K562 (cell line): ENCODE measurements around the gene NIPBL. TPM values are rescaled to one million over a fixed set of nuclear protein-coding genes. Genes with fewer than 3 reads are reported as not detected.
A peak's percentile ranks its signal among the peaks of the same experiment; 100 is the strongest.

Experiments used
- ATAC-seq: fragments of 200-7000 bp; cut with Tn5 transposase; 3 replicates; pipeline ENCODE4 v1.9.1; 2020; ENCODE audit warnings: moderate library complexity
- BruUV-seq: library from RNA; stranded (reverse); fragments of 400-500 nt; replicated peaks from 2 replicates; lab custom pipeline; 2021; lab: Mats Ljungman, UMichigan
- CTCF ChIA-PET: fragments of 300-600 bp; formaldehyde crosslinking; extraction: SDS; loops from one replicate; lab custom pipeline; 2021; ENCODE audit warnings: low intra/inter-chr PET ratio; lab: Yijun Ruan, JAX
- POLR2A ChIA-PET: fragments of 300-600, 350-650 bp; sonication (Branson Sonifier 250); formaldehyde crosslinking; extraction: SDS; loops from one replicate; lab custom pipeline; 2021; ENCODE audit warnings: antibody characterized with exemption, inconsistent platforms; lab: Yijun Ruan, JAX
- DNase-seq, 4 experiments: peaks; one replicate each; pipeline versions ENCODE4 v3.0.0 to v3.0.0-alpha.2; 2011 to 2018; ENCODE audit warnings: low spot score in 3 of 4, mixed read lengths in 3 of 4; ENCODE audit errors: extremely low read depth in 1 of 4
- FAIRE-seq: peaks from 2 replicates; lab custom pipeline; 2011; peaks lifted over from hg19 to GRCh38; lab: Jason Lieb, UNC
- H2AFZ ChIP-seq: 2 replicates; pipeline ENCODE4 v1.6.0; 2011; ENCODE audit warnings: low read depth, low read length, control low read depth, inconsistent platforms
- H3K27ac ChIP-seq: fragments of 200-600 bp; 3 replicates; pipeline ENCODE4 v1.8.0; 2011; ENCODE audit warnings: low read depth, mild to moderate bottlenecking, control low read depth, inconsistent platforms, low read length, moderate library complexity, mixed read lengths; ENCODE audit errors: extremely low read depth
- H3K27me3 ChIP-seq, 2 experiments: fragments of 300-600 bp in 1 of 2; 2 replicates in 1 of 2; 3 replicates in 1 of 2; pipeline versions ENCODE4 v1.6.0 to v1.8.0; 2011; ENCODE audit warnings: inconsistent platforms in 2 of 2, low read length in 2 of 2, mild to moderate bottlenecking in 1 of 2, mixed read lengths in 1 of 2, moderate library complexity in 1 of 2; ENCODE audit not compliant: control insufficient read depth in 2 of 2, insufficient read depth in 2 of 2
- H3K36me3 ChIP-seq: fragments of 300-600 bp; 3 replicates; pipeline ENCODE4 v1.8.0; 2011; ENCODE audit warnings: mild to moderate bottlenecking, low read length, inconsistent platforms; ENCODE audit not compliant: control insufficient read depth, insufficient read depth
- H3K4me1 ChIP-seq, 2 experiments: fragments of 200-600 bp in 1 of 2; replicated peaks in 1 of 2; 2 replicates in 1 of 2; 3 replicates in 1 of 2; pipeline versions ENCODE4 v1.5.1 to v1.8.0; 2011; ENCODE audit warnings: inconsistent platforms in 2 of 2, low read length in 2 of 2, mild to moderate bottlenecking in 1 of 2, mixed read lengths in 1 of 2, moderate library complexity in 1 of 2; ENCODE audit not compliant: control insufficient read depth in 2 of 2, insufficient read depth in 2 of 2
- H3K4me2 ChIP-seq: 2 replicates; pipeline ENCODE4 v1.6.1; 2011; ENCODE audit warnings: low read length, control low read depth, inconsistent platforms, mixed read lengths; ENCODE audit not compliant: insufficient read depth
- H3K4me3 ChIP-seq: fragments of 200-600 bp; sonication (generic), shearing (Covaris generic); 2 replicates; pipeline ENCODE4 v1.5.1; 2016; ENCODE audit warnings: control low read depth, inconsistent platforms
- H3K79me2 ChIP-seq: fragments of 200-600 bp; 3 replicates; pipeline ENCODE4 v1.8.0; 2011; ENCODE audit warnings: low read length, inconsistent platforms; ENCODE audit not compliant: control insufficient read depth, insufficient read depth
- H3K9ac ChIP-seq, 2 experiments: 2 replicates each; pipeline versions ENCODE4 v1.6.0 to v1.6.1; 2011; ENCODE audit warnings: low read depth in 2 of 2, low read length in 2 of 2, control low read depth in 1 of 2, inconsistent platforms in 1 of 2, mild to moderate bottlenecking in 1 of 2, mixed read lengths in 1 of 2; ENCODE audit not compliant: insufficient read depth in 1 of 2
- H3K9me1 ChIP-seq: one replicate; pipeline ENCODE4 v1.6.0; 2011; ENCODE audit warnings: inconsistent platforms, mild to moderate bottlenecking, low read length, moderate library complexity; ENCODE audit not compliant: control insufficient read depth, insufficient read depth
- H3K9me3 ChIP-seq: replicated peaks from 2 replicates; pipeline ENCODE4 v1.5.1; 2011; ENCODE audit warnings: low read depth, low read length, inconsistent platforms; ENCODE audit not compliant: control insufficient read depth, insufficient read depth
- H4K20me1 ChIP-seq: replicated peaks from 2 replicates; pipeline ENCODE4 v1.6.1; 2011; ENCODE audit warnings: low read length, inconsistent platforms, mixed read lengths; ENCODE audit not compliant: control insufficient read depth, insufficient read depth
- CCNT2 ChIP-seq: IDR thresholded peaks from 2 replicates; pipeline ENCODE4 v1.6.1; 2011; ENCODE audit warnings: borderline replicate concordance, low read depth, mild to moderate bottlenecking, moderate library complexity, mixed read lengths, low read length; ENCODE audit not compliant: insufficient read length; ENCODE audit errors: extremely low read depth
- ESRRB ChIP-seq: fragments of 250-450 bp; sonication (Bioruptor Pico); IDR thresholded peaks from 2 replicates; pipeline ENCODE4 v1.5.0; 2020; ENCODE audit warnings: mild to moderate bottlenecking, moderate library complexity, borderline replicate concordance
- POLR3G ChIP-seq: IDR thresholded peaks from 2 replicates; pipeline ENCODE4 v1.6.1; 2011; ENCODE audit not compliant: insufficient read length, insufficient replicate concordance; ENCODE audit errors: extremely low read depth
- SFPQ ChIP-seq: fragments of 200-400 bp; formaldehyde crosslinking; IDR thresholded peaks from 2 replicates; pipeline ENCODE4 v1.6.1; 2017; ENCODE audit warnings: mild to moderate bottlenecking, low read depth, low read length, moderate library complexity
- TAF15 ChIP-seq: fragments of 200-400 bp; formaldehyde crosslinking; IDR thresholded peaks from 2 replicates; pipeline ENCODE4 v1.6.1; 2017; ENCODE audit warnings: mild to moderate bottlenecking, low read depth, low read length, moderate library complexity
- TCF3 ChIP-seq: sonication (generic); formaldehyde crosslinking; IDR thresholded peaks from 2 replicates; pipeline ENCODE4 v1.4.0; 2020; ENCODE audit warnings: mild to moderate bottlenecking, missing genetic modification reagents
- TFAM ChIP-seq: fragments of 250-450 bp; sonication (Bioruptor Pico); conservative IDR thresholded peaks from 2 replicates; pipeline ENCODE4 v1.5.0; 2021; ENCODE audit warnings: mild to moderate bottlenecking, moderate library complexity
- ZNF586 ChIP-seq: fragments of 450-650 bp; formaldehyde crosslinking; conservative IDR thresholded peaks from 2 replicates; pipeline ENCODE4 v1.4.0; 2020; ENCODE audit warnings: mild to moderate bottlenecking, moderate library complexity
- WGBS: fragments of 100-300 bp; shearing (Covaris generic); methylation state at CpG from one replicate; pipeline ENCODE4 v1.1.6; 2016; ENCODE audit warnings: low coverage, mixed read lengths; ENCODE audit not compliant: insufficient coverage; ENCODE audit errors: missing lambda C conversion rate; 5-methylcytosine and 5-hydroxymethylcytosine counted together
- in situ Hi-C: fragments of 300-500 bp; cut with MboI; formaldehyde crosslinking; loops from 4 replicates; pipeline ENCODE4 v1.15.0; 2018; ENCODE audit warnings: inconsistent platforms, mixed read lengths
- intact Hi-C: fragments of 100-400 bp; cut with micrococcal nuclease; formaldehyde crosslinking; loops from 2 replicates; pipeline ENCODE4 v1.14.2; 2022
- polyA plus RNA-seq, 8 experiments: library from polyadenylated mRNA; depleted of rRNA in 4 of 8; stranded (reverse) in 5 of 8; unstranded in 3 of 8; fragments of >200 nt; fragmentation: Nextera tagmentation in 2 of 8; fragmentation: Illumina TruSeq in 1 of 8; extraction: Ambion mirVana in 2 of 8; extraction: Trizol in 1 of 8; gene quantifications; 2 replicates each; pipeline versions ENCODE4 v1.2.1 to v1.2.3, GENCODE V29; 2011 to 2014; ENCODE audit warnings: inconsistent platforms in 1 of 8, missing spikeins in 1 of 8
- total RNA-seq, 7 experiments: library from RNA; depleted of rRNA in 6 of 7; stranded (reverse); fragments of >200 nt in 6 of 7; fragmentation: Illumina TruSeq in 2 of 7; extraction: Trizol in 2 of 7; gene quantifications; 2 replicates each; pipeline versions ENCODE4 v1.2.1 to v1.2.3, GENCODE V29; 2011 to 2021; ENCODE audit warnings: low replicate concordance in 1 of 7
- TF ChIP-seq, protein P1 (sequence below): fragments of 250-450 bp; sonication (Bioruptor Pico); IDR thresholded peaks from 2 replicates; pipeline ENCODE4 v1.5.0; 2021; ENCODE audit warnings: mild to moderate bottlenecking, borderline replicate concordance
- TF ChIP-seq, protein P2 (sequence below): fragments of 450-650 bp; IDR thresholded peaks from 2 replicates; pipeline ENCODE4 v1.6.1; 2016

The NIPBL gene
- total and polyA plus RNA-seq, 9 of the 15 experiments (the other 6 are each of a cell fraction or from before 2014, with no cell fraction given), result 12.9 to 56.7 (median 38.9) TPM

DNA sequence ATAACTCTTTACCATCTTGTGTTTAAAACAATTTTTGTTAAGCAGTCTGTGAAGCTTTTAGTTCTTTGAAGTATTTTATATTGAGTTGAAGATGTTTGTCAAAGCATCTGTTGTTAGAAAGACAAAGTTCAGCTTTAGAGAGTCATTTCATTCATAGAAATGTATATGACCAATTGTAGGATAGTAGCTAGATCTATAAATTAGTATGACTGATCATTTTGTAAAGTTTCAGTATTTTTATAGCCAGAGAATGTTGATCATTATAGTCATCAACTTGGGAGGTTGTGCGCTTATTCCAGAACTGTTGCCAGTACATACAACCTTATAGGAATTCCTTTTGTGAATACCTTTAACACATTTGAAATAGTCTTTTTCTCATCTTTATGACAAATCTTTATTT lies 5.2 kb downstream of the NIPBL start:
- POLR2A ChIA-PET, result no interaction called here
- Histone ChIP-seq H4K20me1 (peaks cover 11% of the 10 kb centered on the region; the same call in 1 of the 2 replicates), H3K4me3 (no peak overlapping the region), H3K9me1 (no peaks in the 10 kb centered on the region), H2AFZ (no peak overlapping the region), H3K79me2 (peaks cover 100% of the 10 kb centered on the region), H3K9ac (peak overlapping the region in 1 of 2 experiments; percentile 40; a peak in 2 of 4 replicates), H3K9me3 (no peaks in the 10 kb centered on the region), H3K27me3 (no peaks in the 10 kb centered on the region), H3K4me2 (peak overlapping the region; percentile 44; the same call in 1 of the 2 replicates), H3K36me3 (peaks cover 10% of the 10 kb centered on the region; the same call in 2 of the 3 replicates), H3K4me1 (peaks cover 12 to 19% of the 10 kb centered on the region in 2 experiments), H3K27ac (peak overlapping the region; percentile 25; the same call in 2 of the 3 replicates)
- TF ChIP-seq TCF3 (CRISPR knock-in tag) (no peak), SFPQ (no peak), ESRRB (no peak), POLR3G (no peak), ZNF586 (CRISPR knock-in tag) (no peak), CCNT2 (no peak), TAF15 (no peak), TFAM (CRISPR knock-in tag) (no peak)
- TF ChIP-seq, protein P1, sequence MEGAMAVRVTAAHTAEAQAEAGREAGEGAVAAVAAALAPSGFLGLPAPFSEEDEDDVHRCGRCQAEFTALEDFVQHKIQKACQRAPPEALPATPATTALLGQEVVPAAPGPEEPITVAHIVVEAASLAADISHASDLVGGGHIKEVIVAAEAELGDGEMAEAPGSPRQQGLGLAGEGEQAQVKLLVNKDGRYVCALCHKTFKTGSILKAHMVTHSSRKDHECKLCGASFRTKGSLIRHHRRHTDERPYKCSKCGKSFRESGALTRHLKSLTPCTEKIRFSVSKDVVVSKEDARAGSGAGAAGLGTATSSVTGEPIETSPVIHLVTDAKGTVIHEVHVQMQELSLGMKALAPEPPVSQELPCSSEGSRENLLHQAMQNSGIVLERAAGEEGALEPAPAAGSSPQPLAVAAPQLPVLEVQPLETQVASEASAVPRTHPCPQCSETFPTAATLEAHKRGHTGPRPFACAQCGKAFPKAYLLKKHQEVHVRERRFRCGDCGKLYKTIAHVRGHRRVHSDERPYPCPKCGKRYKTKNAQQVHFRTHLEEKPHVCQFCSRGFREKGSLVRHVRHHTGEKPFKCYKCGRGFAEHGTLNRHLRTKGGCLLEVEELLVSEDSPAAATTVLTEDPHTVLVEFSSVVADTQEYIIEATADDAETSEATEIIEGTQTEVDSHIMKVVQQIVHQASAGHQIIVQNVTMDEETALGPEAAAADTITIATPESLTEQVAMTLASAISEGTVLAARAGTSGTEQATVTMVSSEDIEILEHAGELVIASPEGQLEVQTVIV (CRISPR knock-in tag), result no peak
- TF ChIP-seq, protein P2, sequence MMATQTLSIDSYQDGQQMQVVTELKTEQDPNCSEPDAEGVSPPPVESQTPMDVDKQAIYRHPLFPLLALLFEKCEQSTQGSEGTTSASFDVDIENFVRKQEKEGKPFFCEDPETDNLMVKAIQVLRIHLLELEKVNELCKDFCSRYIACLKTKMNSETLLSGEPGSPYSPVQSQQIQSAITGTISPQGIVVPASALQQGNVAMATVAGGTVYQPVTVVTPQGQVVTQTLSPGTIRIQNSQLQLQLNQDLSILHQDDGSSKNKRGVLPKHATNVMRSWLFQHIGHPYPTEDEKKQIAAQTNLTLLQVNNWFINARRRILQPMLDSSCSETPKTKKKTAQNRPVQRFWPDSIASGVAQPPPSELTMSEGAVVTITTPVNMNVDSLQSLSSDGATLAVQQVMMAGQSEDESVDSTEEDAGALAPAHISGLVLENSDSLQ, result no peak
- DNase-seq (no peak), FAIRE-seq (no peak), ATAC-seq (no peak)
- no TSS peak for BruUV-seq
- intact Hi-C loops, result loop anchor here (2.0 kb wide), 1 partner anchor 63 kb away; no protein-coding TSS in a partner anchor
- CTCF ChIA-PET, result no interaction called here
- 84% methylated on average over 1 of the region's 1 CpG for WGBS
- in situ Hi-C loops, result no loop called here
